Measurements from ENCODE around the gene CPA3.
A peak's percentile ranks its signal among the peaks of the same experiment; 100 is the strongest.

The CPA3 gene

GRCh38 chr3:148923592-148923991 is 58.5 kb downstream of the CPA3 start:
- DNase-seq, result no peak

DNA sequence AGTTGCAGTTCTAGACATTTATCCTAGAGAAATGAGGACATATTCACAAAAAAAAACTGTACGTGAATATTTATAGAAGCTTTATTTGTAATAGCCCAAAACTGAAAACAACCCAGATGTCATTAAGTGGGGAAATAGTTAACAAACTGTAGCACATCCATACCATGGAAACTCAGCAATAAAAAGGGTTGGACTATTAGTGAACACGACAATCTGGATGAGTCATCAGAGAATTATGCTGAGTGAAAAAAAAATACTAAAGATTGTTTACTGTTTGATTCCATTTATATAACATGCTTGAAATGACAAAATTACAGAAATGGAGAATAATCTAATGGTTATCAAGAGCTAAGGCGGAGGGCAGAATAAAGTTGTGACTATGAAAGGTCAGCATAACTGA is 59.5 kb downstream of the CPA3 start:
- no peak for DNase-seq

GRCh38 chr3:148925845-148926244 is 60.7 kb downstream of the CPA3 start:
- DNase-seq, result no peak

DNA sequence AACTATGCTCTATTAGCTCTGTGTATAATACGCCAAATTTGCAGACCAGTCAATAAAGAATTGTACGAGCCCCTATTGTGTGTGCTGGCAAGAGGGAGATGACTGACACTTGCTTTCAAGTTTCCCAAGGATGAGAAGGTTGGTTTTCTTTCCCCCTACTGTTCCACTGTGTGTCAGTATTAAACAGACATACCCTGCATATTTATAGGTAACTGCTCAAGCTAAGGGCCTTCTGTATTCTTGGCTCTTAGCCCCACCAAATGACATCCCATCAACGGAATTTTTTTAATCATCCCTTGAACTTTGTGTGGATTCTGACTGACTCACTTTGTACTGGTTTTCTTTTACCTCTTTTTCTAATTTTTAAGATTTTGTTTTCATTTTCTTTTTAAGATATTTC is 65.7 kb downstream of the CPA3 start:
- DNase-seq, result no peak

GRCh38 chr3:148931574-148931973 is 66.5 kb downstream of the CPA3 start:
- no peak for DNase-seq

DNA sequence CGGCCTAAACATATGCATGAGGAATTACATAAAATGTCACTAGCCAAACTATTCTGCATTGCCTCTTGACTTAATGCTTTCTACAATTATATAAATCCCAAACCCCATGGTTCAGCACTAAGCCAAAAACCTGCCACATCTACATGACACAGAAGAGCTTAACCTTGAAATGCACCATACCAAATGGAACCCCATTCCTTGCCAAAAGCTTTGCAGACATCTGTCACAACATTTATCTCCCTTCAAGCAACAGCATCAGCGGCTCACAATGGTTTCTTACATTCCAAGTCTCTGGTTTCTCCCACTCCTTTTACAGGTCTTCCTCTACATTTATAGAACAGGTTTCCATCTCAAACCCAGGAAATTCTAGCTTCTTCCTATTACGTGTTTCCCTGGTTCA is 67.9 kb downstream of the CPA3 start:
- DNase-seq, result no peak

- DNase-seq, result no peak
These were observed 72.6 kb downstream of the CPA3 start for GRCh38 chr3:148937467-148938255.

- DNase-seq, result no peak
These were observed 73.2 kb downstream of the CPA3 start for GRCh38 chr3:148938306-148938705.

DNA sequence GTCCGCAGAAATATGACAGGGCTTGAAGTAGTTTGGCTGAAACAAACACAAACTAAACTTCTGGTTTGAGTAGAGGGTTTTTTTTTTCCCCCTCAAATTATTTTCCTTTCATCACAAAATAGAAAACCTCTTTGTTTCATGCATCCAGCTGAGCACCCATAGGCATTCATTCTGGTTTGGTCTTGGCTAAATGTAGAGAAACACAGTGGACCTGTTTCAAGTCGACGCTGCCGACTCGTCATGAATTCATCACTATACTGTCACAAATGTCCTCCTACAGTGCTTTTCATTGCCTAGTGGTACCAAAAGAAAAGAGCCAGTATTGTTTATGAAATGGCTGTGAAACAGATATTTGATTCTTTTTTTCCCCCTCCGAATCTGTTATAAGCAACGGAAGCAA is 73.8 kb downstream of the CPA3 start:
- no peak for DNase-seq

- no peak for DNase-seq
These were observed 75.9 kb downstream of the CPA3 start for GRCh38 chr3:148940983-148941382.

GRCh38 chr3:148943506-148944205 is 78.6 kb downstream of the CPA3 start:
- DNase-seq, result peak; percentile 68

GRCh38 chr3:148945116-148945515 is 80.0 kb downstream of the CPA3 start:
- DNase-seq, result no peak
